GF-D8 (cell line): ENCODE data around the gene KLHDC7B.

ENCODE experiments used
- DNase-seq: peaks from one replicate; lab custom pipeline; 2025; lab: John Stamatoyannopoulos, UW

Gene KLHDC7B

DNA sequence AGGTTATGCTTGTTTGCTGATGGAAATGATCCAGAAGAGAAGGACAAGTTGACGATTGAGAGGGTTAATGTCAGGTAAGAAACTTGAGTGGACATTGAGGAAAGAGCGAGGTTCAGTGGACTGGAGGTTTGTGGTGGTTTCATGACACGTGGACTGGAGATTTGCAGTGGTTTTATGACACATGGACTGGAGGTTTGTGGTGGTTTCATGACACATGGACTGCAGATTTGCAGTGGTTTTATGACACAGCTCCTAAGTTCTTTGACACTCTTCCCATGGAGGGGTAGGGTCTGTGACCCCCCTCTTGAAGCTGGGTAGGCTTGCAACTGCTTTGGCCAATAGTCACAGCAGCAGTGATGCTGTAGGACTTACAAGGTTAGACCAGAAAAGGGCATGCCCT is 49.5 kb downstream of the KLHDC7B start:
- DNase-seq: no peak

DNA sequence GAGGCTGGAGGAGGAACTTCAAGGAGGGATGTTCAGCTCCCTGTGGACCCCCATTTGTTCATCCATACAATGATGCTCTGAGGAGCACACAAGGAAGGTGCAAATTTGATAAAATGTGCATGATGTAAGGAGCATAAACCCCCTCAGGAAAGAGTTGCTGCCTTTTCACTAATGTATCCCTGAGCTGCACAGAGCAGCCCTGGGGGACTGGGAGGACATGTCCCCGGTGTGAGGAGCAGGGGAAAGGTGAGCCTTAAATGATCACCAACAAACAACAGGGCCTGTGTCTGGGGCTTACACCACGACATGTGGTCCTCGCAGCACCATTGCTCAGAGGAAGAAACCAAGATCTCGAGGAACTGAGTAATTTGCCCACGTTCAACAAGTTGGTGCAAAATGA is 51.4 kb downstream of the KLHDC7B start:
- DNase-seq: no peak

- no peak for DNase-seq
Measured at GRCh38 chr22:50599816-50600455, 54.2 kb downstream of the KLHDC7B start.

DNA sequence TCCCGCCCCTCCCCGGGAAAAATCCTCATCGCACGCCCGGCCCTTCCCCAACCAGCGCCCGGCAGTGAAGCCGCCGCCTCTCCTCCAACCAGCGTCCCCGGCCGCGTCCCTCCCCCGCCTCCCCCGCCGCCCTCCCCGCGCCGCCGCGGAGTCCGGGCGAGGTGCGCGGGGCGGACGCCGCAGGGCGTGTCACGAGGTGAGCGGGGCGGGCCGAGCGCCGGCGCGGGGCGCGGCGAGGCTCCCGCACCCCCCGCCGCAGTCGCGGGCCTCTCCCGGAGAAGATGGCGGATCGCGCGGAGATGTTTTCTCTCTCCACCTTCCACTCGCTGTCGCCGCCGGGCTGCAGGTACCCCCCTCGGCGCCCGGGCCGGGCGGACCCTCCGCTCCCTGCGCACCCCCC is 54.8 kb downstream of the KLHDC7B start, which contains the start of gene MAPK8IP2:
Gene MAPK8IP2, plus strand, starts transcription at position 256 of the 400 bp plus-strand sequence. Its CDS starts 26 bp downstream, at position 282.
- no peak for DNase-seq
